Fibroblast of the aortic adventitia (primary cell): Measurements from ENCODE around the gene VASH2. TPM values are rescaled to one million over a fixed set of nuclear protein-coding genes. Genes with fewer than 3 reads are reported as not detected.

Experiments used
- DNase-seq: peaks from one replicate; pipeline ENCODE4 v3.0.0-alpha.2; 2010; ENCODE audit warnings: low read depth
- H3K4me3 ChIP-seq: 2 replicates; pipeline ENCODE4 v1.5.1; 2011; ENCODE audit warnings: low read depth, mild to moderate bottlenecking, control low read depth, low read length, moderate library complexity
- CTCF ChIP-seq: IDR thresholded peaks from 2 replicates; pipeline ENCODE4 v1.5.1; 2011; ENCODE audit warnings: mild to moderate bottlenecking, low read length, control low read depth, inconsistent platforms; ENCODE audit not compliant: insufficient read depth
- total RNA-seq: library from RNA; depleted of rRNA; stranded (reverse); fragments of >200 nt; gene quantifications from 2 replicates; pipeline ENCODE4 v1.2.3, GENCODE V29; 2012; ENCODE audit warnings: low replicate concordance

VASH2 gene
- total RNA-seq, 1 donor: 0.90 TPM

- no peak for TF ChIP-seq CTCF
- H3K4me3 ChIP-seq: no peak overlapping the region
- DNase-seq: no peak
Measured at GRCh38 chr1:212955961-212956620, 5.8 kb downstream of the VASH2 start.

GRCh38 chr1:212957546-212957945 lies 7.2 kb downstream of the VASH2 start:
- H3K4me3 ChIP-seq: no peak overlapping the region
- no peak for DNase-seq
- no peak for TF ChIP-seq CTCF

GRCh38 chr1:212958175-212958574 lies 7.8 kb downstream of the VASH2 start:
- TF ChIP-seq CTCF: no peak
- DNase-seq: no peak
- H3K4me3 ChIP-seq: no peak overlapping the region

GRCh38 chr1:212959266-212960220 lies 9.2 kb downstream of the VASH2 start:
- H3K4me3 ChIP-seq: no peak overlapping the region
- no peak for TF ChIP-seq CTCF
- no peak for DNase-seq

- H3K4me3 ChIP-seq: no peak overlapping the region
- TF ChIP-seq CTCF: no peak
- DNase-seq: no peak
Measured at GRCh38 chr1:212960932-212961331, 10.6 kb downstream of the VASH2 start.

GRCh38 chr1:212962509-212962908 lies 12.2 kb downstream of the VASH2 start:
- TF ChIP-seq CTCF: no peak
- H3K4me3 ChIP-seq: no peak overlapping the region
- DNase-seq: no peak
